GM10847 (cell line): ENCODE data around the gene OR7C1.

ENCODE experiments used
- POLR2A ChIP-seq: IDR thresholded peaks from 2 replicates; pipeline ENCODE4 v1.6.1; 2011; ENCODE audit not compliant: insufficient read length; ENCODE audit errors: extremely low read depth

Gene OR7C1

DNA sequence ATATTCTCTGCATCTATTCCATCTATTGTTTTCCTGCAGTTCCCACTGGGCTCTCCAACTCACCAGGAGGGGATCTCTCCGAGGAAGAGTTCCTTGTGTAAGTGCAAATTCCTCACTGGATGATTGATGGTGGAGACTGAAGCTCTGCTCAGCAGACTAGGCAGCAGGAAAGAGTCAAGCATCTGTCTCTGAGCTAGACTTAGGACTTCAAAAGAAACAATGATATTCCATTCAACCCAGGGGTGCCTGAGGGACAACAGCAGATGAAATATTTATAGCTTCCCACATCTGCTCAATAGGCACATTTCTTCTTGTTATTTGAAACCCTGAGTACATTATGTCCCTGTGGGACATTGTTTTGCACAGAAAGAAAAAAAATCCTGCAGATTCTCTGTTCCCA, at the start of gene OR7C1, which contains the start of gene OR7A5:
Gene OR7C1 (minus strand): TSS at position 175 of the 400 bp plus-strand sequence. CDS start 35,049 bp downstream, outside the sequence.
Gene OR7A5 (minus strand): TSS at position 175 of the 400 bp plus-strand sequence. CDS start 6,944 bp downstream, outside the sequence.
- no peak for TF ChIP-seq POLR2A

DNA sequence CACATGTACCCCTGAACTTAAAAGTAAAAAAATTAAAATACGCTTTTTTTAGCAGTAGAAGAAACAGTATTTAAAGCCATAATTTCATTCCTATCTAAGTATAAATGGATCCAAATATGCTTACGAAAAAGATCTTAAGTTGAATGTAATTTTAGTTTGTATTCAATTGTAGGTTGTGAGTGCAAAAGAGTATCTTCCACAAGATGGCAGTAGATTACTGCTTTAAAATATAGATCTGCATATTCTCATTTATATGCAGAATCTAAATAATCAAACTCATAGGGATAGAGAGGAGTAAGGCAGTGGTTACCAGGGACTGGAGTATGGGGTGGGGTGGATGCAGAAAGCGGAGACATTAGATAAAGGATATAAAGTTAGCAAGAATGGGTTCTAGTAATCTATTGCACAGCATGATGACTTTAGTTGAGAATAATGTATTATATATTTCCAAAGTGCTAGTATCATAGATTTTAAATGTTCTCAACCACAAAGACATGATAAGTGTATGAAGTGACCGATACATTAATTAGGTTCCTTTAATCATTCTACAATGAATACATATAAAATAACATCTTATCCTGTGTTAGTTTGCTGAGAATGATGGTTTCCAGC, 36.7 kb upstream of the OR7C1 start:
- no peak for TF ChIP-seq POLR2A

DNA sequence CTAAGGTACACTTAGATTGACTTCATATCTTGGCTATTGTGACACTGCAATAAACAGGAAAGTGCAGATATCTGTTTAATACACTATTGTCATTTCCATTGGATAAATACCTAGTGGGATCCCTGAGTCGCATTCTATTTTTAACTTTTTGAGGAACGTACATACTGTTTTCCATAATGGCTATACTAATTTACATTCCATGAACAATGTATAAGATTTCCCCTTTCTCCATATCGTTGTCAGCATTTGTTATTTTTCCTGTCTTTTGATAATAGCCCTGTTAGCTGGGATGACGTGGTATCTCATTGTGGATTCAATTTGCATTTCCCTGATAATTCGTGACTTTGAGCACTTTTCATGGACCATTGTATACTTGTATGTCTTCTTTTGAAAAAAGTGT, 33.5 kb upstream of the OR7C1 start:
- no peak for TF ChIP-seq POLR2A

DNA sequence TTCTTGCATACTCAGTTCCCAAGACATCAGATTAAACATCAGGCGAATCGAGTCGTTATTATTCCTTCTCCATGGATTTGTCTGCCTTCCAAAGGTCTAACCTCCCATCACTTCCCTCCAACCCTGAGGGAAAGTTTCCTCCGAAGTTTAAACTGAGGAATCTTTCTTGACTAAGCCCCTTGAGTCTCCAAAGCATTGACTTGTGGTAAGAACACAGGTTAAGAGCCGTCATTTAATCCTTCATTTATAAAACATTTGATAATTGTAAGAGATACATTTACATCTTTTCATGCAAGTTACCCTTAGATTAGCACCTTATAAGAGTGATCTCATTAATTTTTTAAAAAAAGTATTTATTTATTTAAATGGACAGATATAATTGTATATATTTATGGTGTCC, 13.8 kb upstream of the OR7C1 start, which contains the start of gene OR7A10:
Gene OR7A10 (minus strand): TSS at position 101 of the 400 bp plus-strand sequence. CDS start 7,045 bp downstream, outside the sequence.
- no peak for TF ChIP-seq POLR2A

DNA sequence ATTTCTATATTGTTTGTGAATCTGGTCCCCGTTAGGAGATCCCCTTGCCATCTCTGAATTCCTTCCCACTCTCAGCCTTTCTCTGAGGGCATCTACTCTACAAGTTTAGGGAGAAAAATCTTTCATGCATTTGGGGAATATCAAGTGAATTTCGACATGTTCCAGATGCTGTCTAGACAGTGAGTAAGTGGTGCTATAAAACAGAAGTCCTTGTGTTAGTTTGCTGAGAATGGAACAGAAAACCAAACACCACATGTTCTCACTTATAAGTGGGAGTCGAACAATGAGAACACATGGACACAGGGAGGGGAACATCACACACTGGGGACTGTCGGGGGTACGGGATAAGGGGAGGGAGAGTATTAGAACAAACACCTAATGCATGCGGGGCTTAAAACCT, 8.6 kb upstream of the OR7C1 start:
- no peak for TF ChIP-seq POLR2A

DNA sequence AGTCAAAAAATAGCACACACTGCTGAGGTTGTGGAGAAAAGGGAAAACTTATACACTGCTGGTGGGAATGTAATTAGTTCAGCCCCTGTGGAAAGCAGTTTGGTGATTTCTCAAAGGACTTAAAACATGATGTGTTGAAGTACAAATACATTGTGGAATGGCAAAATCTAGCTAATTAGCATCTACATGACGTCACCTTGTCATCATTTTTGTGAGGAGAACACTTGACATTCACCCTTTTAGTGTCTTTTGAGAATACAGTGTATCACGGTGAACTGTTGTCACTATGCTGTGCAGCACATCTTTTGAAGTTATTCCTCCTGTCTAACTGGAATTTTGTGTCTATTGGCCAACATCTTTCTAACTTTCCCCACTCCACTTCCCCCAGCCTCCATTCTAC, 8.2 kb upstream of the OR7C1 start:
- no peak for TF ChIP-seq POLR2A

DNA sequence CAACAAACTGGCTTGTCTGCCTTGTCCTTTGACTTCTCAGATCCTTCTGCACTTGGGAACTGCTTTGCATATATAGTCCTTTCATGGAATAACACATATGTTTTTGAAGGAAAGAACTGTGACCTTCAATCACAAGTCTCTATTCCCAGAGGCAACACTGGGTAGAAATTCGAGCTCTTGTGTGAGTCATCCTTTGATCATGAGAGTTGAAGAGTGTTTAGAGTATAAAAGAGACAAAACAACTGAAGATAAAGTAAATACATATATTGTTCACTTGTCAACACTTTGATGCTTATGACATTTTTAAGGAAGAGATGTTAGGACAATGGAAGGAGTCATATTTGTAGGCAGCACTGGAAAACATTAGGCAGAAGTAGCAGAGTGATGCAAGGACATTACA, 5.2 kb upstream of the OR7C1 start:
- TF ChIP-seq POLR2A = no peak

DNA sequence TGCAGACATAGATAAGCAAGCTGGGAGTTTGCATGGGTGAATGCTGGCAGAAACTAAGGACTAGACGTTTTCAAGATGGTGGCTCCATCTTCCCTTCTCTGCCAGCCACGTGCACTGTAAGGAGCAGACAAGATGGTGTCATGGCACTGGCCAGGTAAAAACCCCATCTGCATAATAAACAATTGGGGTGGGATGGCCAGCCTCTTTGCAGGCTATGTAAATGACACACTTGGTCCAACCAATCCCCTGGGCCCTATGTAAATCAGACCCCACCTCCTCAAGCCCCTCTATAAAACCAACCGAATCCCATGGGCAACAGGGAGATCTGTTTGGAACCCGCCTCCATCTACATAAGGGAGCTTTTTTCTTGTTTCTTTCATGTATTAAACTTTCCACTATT, 2.4 kb upstream of the OR7C1 start:
- TF ChIP-seq POLR2A = no peak

DNA sequence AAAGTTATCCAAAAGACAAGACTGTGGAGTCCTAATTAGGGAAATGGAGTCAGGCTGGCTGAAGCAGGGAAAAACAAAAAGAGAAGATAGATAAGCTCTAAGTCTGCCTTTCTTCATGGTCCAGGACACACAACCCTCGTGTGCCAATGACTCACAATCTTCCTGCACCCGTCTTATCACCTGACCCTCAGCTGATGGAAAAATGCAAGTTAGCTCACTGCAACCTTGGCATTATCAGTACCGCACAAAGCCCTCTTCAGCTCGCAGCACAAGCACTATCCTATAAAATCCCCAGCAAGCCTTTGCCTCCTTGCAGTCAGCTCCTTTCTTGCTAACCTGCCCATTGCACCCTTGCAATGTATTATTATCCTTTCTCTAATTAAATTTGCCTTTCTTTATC, 4.3 kb downstream of the OR7C1 start:
- TF ChIP-seq POLR2A = no peak

DNA sequence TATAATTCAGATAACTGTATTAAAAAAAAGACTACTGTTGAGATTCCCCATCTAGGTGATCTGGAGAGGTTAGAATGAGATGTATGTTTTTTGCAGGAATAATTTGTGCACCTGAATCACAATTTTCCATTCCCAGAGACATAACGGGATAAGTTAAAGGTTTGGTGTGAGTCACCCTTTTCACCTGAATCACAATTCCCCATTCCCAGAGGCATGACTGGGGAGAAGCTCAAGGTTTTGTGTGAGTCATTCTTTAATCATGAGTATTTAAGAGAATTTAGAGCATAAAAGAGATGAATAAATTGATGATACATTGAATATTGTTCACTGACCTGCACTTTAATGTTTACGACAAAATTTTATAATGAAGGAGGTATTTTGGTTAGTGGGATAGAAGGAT, 9.0 kb downstream of the OR7C1 start:
- TF ChIP-seq POLR2A = no peak

DNA sequence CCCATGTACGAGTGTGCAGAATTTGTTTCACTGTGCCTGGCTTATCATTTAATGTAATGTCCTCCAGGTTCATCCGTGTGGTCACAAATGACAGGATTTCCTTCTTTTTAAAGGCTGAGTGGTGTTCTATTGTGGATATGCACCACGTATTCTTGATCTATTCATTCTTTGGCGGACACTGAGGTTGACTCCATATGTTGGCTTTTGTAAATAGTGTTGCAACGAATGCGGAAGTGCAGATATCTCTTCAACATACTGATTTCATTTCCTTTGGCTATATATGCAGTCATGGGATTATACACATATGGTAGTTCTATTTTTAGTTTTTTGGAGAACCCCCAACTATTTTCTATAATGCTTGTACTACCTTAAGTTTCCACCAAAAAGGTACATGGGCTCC, 13.0 kb downstream of the OR7C1 start:
- no peak for TF ChIP-seq POLR2A

DNA sequence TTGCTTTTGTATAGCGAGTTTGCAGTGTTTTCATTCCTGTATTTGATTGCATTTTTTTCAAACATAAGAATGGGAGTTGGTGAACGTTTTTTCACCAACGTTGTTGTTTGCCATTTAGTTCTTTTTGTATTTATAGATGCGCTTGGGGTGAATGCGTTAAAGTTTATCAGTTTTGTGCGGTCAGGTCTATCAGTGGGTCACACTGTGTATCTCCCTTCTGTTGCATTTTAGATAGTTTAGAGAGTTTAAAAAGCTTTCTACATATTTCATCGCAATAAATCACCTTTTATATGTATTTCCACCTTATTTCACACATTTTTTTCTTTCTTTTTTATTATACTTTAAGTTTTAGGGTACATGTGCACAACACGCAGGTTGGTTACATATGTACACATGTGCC, 16.4 kb downstream of the OR7C1 start:
- TF ChIP-seq POLR2A = no peak

DNA sequence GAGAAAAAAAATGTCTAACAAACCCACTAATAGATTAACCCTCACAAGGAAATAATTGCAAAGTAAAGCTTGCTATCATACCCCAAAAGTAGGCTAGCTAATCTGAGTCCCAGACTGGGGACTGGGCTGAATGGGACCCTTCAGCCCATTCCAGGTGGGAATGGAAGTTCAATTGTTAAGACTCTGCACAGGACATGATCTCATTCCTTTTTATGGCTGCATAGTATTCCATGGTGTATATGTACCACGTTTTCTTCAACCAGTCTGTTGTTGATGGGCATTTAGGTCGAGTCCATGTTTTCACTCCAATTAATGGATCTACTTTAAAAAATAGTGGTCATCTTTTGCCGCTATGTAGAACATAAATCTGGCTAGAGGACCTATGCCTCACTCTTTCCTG, 17.9 kb downstream of the OR7C1 start:
- no peak for TF ChIP-seq POLR2A

DNA sequence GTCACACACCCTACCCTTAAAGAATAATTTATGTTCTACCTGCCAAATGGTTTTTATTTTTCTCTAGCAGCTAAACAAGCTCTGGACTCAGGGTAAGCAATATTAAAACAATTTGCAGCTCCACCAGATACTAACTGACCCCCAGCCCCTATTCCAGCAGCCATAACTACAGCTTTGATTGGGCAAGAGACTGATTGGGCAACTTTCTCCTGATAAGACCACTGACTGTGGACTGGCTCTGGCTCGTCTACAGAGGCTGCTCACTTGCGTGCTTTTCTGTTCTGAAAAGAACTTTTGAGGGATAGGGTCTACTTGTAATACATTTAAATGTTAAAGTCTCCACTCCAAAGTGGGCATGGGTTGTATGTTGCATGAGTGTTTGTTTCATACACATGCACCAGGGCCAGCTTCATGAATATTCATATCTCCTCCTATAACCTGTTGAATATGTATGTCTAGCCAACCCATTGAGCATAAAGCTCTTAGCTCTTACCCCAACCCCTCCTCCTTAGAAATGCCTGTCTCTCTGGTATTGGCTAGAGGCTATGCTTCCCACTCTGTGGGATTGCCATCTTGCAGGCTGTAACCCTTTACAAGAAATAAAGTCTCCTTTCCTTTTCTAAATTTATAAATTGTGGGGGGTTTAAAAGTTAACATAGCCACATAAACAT, 19.9 kb downstream of the OR7C1 start:
- no peak for TF ChIP-seq POLR2A

DNA sequence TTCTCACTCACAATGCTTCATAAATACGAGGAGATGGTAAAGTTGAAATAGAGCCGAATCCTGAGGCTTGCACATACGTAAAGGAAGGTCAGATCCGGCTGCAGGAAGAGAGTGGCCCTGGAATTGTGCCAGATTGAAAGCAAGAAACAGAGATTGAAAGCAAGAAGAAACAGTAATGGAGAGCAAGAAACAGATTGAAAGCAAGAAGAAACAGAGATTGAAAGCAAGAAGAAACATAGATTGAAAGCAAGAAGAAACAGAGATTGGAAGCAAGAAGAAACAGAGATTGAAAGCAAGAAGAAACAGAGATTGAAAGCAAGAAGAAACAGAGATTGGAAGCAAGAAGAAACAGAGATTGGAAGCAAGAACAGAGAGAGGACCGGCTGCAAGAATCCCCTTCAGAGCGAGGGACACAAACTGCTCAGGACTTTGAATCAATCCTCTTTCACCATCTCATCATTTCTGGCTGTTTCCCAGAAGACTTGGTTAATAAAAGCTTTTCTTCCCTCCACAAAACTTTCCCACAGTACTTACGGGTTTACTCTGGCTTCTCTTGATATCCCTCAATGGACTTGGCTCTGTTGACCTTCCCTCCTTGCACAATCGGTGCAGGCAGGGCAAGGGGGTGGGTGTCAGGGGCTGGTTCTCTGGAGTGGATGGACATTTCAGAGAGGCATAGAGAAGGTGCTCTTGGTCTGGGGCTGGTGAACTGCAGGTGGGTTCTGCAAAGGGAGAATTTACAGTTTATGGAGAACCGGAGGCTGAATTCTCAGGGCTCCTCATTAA, 25.5 kb downstream of the OR7C1 start:
- TF ChIP-seq POLR2A = no peak

DNA sequence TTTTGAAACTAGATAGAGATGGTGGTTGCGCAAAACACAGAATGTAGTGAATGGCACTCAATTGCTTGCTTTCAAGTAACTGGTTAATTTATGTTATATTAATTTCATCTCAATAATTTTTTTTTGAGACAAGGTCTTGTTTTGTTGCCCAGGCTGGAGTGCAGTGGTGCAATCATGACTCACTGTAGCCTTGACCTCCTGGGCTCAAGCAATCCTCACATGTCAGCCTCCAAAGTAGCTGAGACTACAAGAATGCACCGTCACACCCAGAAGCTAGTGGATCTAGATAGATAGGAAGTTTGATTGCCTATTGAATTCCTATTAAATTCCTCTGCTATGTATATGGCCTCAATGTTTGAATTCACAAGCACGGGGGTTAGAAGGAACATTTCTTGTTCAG, 30.2 kb downstream of the OR7C1 start:
- TF ChIP-seq POLR2A = no peak
